ENCODE data around the gene BRCA1. TPM values are rescaled to one million over a fixed set of nuclear protein-coding genes. Genes with fewer than 3 reads are reported as not detected.

The BRCA1 gene
- total RNA-seq, 6 experiments from 2014 or later, result 10.5 to 24.7 (median 22.5) TPM

DNA sequence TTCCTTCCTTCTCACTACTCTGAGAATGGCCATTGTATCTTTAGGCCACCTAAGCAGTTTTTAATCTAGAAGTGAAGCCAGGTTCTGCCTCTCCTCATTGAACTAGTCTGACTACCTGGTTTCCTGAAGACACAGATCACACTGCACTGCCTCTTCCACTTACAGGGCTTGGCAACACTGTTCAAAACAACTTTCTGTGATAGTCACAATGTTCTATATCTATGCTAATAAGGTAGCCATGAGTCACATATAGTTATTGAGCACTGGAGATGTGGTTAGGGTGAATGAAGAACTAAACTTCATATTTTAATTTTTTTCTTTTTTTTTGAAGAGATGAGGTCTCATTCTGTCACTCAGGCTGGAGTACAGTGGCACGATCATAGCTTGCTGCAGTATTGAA lies 73.2 kb downstream of the BRCA1 start:
- H3K27ac Mint-ChIP-seq, result no peak overlapping the region
- no peaks in the 10 kb centered on the region; the same call in 1 of the 2 replicates for H3K27me3 Mint-ChIP-seq (ENCODE audit: insufficient read depth)
- H3K36me3 Mint-ChIP-seq (ENCODE audit: low read depth), result peaks cover 23% of the 10 kb centered on the region
- H3K9me3 Mint-ChIP-seq, result no peaks in the 10 kb centered on the region
- no peaks in the 10 kb centered on the region for H3K4me1 Mint-ChIP-seq (ENCODE audit: low read depth)
- H3K4me3 Mint-ChIP-seq, result no peak overlapping the region
- TF ChIP-seq, protein P1, sequence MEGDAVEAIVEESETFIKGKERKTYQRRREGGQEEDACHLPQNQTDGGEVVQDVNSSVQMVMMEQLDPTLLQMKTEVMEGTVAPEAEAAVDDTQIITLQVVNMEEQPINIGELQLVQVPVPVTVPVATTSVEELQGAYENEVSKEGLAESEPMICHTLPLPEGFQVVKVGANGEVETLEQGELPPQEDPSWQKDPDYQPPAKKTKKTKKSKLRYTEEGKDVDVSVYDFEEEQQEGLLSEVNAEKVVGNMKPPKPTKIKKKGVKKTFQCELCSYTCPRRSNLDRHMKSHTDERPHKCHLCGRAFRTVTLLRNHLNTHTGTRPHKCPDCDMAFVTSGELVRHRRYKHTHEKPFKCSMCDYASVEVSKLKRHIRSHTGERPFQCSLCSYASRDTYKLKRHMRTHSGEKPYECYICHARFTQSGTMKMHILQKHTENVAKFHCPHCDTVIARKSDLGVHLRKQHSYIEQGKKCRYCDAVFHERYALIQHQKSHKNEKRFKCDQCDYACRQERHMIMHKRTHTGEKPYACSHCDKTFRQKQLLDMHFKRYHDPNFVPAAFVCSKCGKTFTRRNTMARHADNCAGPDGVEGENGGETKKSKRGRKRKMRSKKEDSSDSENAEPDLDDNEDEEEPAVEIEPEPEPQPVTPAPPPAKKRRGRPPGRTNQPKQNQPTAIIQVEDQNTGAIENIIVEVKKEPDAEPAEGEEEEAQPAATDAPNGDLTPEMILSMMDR (IDR thresholded peaks at IDR 0.05), result no peak
- DNase-seq, result no peak

DNA sequence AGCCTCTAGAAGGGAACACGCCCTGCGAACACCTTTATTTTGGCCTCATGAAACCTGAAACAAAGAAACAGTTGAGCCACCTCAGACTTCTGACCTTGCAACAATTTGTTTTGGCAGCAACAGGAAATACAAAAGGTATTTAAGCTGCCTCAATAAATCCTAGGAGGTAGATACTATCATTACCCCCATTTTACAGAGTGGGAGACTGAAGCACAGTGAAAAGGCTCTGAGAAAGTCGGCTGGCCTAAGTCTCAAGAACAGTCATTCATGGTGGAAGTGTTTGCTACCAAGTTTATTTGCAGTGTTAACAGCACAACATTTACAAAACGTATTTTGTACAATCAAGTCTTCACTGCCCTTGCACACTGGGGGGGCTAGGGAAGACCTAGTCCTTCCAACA lies 81.1 kb downstream of the BRCA1 start:
- Mint-ChIP-seq H3K27ac (no peak overlapping the region), H3K27me3 (ENCODE audit: insufficient read depth) (no peaks in the 10 kb centered on the region; the same call in 1 of the 2 replicates), H3K36me3 (ENCODE audit: low read depth) (no peaks in the 10 kb centered on the region), H3K9me3 (no peaks in the 10 kb centered on the region), H3K4me3 (no peak overlapping the region), H3K4me1 (ENCODE audit: low read depth) (peaks cover 21% of the 10 kb centered on the region)
- DNase-seq, result no peak
- TF ChIP-seq, protein P1 (IDR thresholded peaks at IDR 0.05), result no peak

DNA sequence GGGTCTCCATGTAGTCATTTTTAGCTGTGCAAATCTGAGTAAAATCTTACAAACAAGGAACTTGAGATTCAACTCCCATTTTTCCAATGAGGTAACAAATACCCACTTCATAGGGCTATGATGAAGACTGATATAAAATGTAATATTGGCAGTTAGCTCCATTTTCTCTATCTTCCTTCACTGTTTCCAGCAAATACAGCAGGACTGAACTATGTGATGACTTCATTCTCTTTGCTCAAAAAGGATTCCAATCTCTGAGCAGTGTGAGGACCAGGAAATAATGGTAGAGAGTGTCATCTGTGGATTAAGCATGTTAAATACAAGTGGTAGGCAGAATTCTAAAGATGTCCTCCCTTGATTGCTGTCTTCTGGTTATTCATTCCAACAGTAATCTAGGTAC lies 81.9 kb downstream of the BRCA1 start:
- H3K4me1 Mint-ChIP-seq (ENCODE audit: low read depth), result peaks cover 21% of the 10 kb centered on the region
- peak; percentile 17 for DNase-seq
- no peaks in the 10 kb centered on the region; the same call in 1 of the 2 replicates for H3K27me3 Mint-ChIP-seq (ENCODE audit: insufficient read depth)
- H3K9me3 Mint-ChIP-seq, result no peaks in the 10 kb centered on the region
- no peaks in the 10 kb centered on the region for H3K36me3 Mint-ChIP-seq (ENCODE audit: low read depth)
- H3K27ac Mint-ChIP-seq, result peak overlapping the region; percentile 32; the same call in 1 of the 2 replicates
- no peak overlapping the region for H3K4me3 Mint-ChIP-seq
- TF ChIP-seq, protein P1 (IDR thresholded peaks at IDR 0.05), result no peak

DNA sequence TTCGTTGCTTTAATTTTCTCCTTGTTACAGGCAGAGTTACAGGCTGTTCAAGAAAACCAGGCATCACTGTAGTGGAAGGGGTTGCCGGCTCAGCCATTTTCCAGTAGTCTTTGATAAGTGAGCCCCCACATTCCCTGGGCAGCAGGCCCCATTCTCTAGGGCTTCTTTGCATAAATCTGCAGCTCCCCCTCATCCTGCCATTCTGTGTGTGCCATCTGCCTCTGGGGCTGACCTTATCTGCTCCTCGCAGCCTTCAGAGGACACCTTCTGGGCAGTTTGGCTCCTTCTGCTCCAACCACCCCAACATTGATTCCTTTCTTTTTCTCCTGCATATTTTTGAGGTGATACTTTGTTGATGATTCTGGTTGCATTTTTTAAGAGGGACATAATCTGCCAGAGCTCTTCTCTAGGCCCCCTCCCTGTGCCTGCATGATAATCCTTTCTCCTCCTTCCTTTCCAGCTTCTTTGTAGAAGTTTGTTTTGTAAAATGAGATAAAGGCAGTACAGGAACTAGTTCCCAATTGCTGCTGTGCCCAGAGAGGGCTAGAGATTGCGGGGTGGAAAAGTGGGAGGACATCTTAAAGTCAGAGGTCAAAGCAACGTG lies 83.0 kb downstream of the BRCA1 start:
- no peak for DNase-seq
- Mint-ChIP-seq H3K36me3 (ENCODE audit: low read depth) (no peaks in the 10 kb centered on the region), H3K4me1 (ENCODE audit: low read depth) (peaks cover 21% of the 10 kb centered on the region), H3K4me3 (no peak overlapping the region), H3K9me3 (no peaks in the 10 kb centered on the region), H3K27me3 (ENCODE audit: insufficient read depth) (no peaks in the 10 kb centered on the region; the same call in 1 of the 2 replicates), H3K27ac (no peak overlapping the region)
- TF ChIP-seq, protein P1 (IDR thresholded peaks at IDR 0.05), result no peak

DNA sequence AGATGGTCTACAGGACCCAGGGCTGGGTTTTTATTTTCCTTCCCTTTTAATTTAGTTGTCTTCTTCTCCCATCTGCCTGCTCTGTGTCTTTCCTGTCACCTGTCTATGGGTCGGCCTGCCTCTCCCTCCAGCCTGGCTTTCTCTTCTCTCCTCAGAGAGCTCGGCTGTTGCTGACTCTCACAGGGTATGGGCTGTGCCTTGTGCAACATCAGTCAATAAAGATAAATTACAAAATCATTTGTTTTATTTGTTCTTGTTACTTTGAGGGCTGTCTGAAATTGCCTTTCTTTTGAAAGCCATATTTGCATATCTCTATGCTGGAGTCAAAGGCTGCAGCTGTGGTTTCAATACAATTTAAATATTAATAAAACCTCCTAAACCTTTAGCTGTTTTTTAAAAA lies 84.5 kb downstream of the BRCA1 start:
- TF ChIP-seq, protein P1 (IDR thresholded peaks at IDR 0.05), result no peak
- Mint-ChIP-seq H3K27me3 (ENCODE audit: insufficient read depth) (no peaks in the 10 kb centered on the region; the same call in 1 of the 2 replicates), H3K36me3 (ENCODE audit: low read depth) (no peaks in the 10 kb centered on the region), H3K4me1 (ENCODE audit: low read depth) (peaks cover 21% of the 10 kb centered on the region), H3K9me3 (no peaks in the 10 kb centered on the region), H3K4me3 (no peak overlapping the region), H3K27ac (no peak overlapping the region)
- DNase-seq, result no peak
